ENCODE data around the gene ADAMTSL1.

ADAMTSL1 gene

GRCh38 chr9:18500451-18500850, 26.5 kb downstream of the ADAMTSL1 start:
- DNase-seq: no peak

GRCh38 chr9:18501949-18502348, 28.0 kb downstream of the ADAMTSL1 start:
- no peak for DNase-seq

GRCh38 chr9:18502546-18502945, 28.6 kb downstream of the ADAMTSL1 start:
- no peak for DNase-seq

DNA sequence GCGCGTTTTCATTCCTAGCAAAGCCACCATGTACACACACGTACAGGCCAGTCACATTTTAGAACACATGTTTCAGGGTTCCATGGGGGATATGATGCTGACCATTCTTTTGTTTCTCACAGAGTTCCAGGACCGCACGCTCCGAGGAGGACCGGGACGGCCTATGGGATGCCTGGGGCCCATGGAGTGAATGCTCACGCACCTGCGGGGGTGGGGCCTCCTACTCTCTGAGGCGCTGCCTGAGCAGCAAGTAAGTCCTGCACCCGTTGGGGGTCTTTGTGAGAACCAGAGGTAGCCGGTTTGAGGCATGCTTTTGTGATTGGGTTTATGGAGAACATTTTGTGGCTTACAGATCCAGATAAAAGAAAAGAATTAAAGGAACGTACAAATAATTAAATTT, 30.8 kb downstream of the ADAMTSL1 start:
- no peak for DNase-seq

DNA sequence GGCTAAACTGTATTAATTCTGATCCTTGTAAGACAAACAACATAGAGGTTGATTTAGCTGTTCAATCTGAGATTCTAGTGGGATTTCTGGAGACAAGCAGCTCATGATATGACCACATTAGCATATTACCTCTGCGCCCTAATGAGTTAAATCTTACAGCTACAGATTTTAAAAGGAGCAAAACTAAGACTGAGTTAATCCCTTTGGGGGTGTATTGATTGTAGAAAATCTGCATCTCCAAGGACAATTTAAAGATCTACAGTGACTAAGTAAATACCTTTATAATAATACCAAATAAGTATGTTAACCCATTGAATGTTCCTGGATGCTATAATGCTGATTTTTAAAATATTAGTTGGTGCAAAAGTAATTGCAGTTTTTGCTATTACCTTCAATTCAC, 33.2 kb downstream of the ADAMTSL1 start:
- DNase-seq: no peak

DNA sequence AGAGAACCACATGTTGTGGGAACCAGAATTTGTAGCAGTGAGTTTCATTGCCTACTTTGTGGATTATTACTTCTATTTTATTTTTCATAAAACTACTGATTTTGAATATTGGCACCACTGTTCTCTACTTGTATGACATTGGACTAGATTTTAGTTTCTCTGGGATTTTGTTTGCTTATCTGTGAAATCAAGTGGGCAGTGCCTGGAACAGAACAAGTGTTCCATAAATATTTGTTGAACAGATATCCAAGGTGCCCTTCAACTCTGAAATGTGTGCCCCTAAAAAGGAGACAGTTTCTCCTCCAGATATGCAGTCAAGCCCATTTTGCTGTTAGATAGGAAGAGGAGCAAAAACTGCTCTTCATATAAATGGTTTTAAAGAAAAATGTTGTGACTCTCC, 42.6 kb downstream of the ADAMTSL1 start:
- DNase-seq: no peak

GRCh38 chr9:18516965-18517364, 43.0 kb downstream of the ADAMTSL1 start:
- no peak for DNase-seq

GRCh38 chr9:18520416-18521047, 46.6 kb downstream of the ADAMTSL1 start:
- peak; percentile 2 for DNase-seq

DNA sequence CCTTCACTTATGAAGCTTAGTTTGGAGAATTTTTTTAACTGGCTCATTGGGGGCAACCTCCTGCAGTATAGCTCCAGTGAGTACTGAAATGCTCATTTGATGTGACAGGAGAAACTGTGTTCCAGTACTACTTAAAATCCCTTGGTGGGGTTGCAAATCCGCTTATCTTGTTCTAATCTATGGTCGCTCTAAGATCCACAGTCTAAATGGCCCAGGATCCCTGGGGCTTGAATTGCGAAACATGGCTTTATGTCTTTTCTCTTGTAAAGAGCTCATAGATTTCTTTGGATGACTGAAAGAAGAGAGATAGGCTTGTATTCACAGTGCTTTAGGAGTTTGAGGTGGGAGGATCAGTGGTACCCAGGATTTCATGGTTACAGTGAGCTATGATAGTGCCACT, 52.7 kb downstream of the ADAMTSL1 start:
- no peak for DNase-seq

DNA sequence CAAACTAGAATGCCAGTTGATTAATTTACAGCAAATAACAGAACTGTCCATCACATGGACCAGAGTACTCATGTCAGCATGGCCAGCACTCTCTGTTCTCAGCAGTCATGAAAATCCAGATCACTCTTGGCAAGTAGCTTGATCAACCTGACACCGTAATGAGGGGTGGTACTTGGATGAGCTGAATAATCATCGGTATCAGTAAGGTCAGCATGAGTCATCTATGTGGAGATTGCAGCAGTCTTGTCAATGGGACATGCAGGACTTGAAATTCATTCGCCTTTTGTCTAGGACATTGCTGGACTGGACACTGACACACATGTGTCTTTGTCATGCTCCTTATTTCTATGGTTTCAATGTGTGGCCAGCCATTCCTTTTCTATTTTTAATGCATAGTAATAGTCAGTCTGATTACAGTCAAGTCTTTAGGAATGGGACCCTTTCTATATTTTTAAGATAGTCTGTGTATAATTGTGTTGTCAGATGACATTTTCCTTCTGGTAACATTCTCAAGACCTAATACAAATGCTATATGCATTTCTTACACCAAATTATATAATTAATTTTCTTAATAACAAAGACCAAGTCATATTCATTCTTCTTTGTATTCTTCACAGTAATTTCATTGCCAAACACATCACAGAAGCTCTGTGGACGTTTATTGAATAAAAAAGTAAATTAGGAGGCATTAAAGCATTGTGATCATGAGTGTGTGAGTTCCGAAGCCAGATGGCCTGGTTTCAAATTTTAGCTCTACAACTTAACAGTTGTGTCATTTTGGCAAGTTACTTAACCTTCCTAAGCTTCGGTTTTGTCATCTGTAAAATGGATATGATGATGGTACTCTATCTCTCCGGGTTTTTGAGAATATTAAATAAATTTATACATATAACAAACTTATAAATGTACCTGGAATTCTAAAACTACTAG, 57.4 kb downstream of the ADAMTSL1 start:
- no peak for DNase-seq

DNA sequence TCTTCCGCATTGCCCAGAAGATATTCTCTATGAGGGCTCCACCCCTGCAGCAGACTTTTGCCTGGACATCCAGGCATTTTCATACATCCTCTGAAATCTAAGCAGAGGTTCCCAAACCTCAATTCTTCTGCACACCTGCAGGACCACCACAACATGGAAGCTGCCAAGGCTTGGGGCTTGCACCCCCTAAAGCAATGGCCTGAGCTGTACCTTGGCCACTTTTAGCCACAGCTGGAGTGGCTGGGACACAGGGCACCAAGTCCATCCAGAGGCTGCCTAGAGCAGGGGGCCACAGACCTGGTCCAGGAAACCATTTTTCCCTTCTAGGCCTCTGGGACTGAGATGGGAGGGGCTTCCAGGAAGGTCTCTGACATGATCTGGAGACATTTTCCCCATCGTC, 60.7 kb downstream of the ADAMTSL1 start:
- DNase-seq: no peak

- DNase-seq: no peak
Observed at GRCh38 chr9:18536554-18536953, 62.6 kb downstream of the ADAMTSL1 start.

- DNase-seq: no peak
Observed at GRCh38 chr9:18539203-18539693, 65.3 kb downstream of the ADAMTSL1 start.

DNA sequence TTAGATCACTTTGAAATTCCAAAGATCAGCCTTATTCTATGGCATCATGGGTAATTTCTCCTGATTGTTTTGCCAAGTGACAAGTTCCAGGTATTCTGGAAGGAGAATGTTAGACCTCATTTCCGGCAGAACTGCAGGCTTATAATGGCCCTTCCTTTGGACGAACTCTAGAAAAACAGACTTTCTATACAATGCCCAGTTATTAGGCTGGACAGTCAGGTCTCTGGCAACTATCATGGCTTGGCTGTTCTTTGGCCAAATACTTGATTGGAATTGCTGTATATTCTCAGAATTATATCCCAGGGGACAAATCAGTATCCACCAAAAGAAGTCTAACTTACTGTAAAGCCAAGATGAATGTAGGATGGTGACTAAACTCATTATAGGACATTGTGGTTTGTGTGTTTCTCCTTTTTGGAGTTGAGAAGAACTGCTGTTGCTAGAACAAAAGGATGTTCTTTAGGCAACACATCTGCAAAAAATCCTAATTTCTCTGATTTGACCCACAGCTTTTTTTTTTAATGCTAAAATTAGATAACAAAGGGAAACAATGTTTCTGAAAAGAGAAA, 69.0 kb downstream of the ADAMTSL1 start:
- DNase-seq: no peak

- no peak for DNase-seq
Observed at GRCh38 chr9:18543406-18544192, 69.6 kb downstream of the ADAMTSL1 start.

DNA sequence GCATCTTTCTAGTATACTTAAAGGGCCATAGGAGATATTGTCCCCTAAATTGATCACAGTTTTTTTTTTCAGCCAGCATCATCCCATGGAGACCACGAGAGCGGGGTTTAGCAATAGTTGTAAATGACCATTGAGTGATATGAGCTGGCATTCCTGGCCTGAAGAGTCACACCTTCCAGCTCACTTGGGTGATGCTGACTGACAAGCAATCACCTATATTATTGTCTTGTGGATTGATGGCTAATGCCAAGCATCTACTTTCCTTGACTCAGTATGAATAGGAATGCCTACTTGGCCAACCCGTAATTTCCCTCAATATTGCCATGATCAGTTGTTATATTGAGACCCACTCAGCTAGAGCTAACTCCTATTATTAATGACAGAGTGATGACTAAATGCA, 70.5 kb downstream of the ADAMTSL1 start:
- no peak for DNase-seq

GRCh38 chr9:18545636-18546360, 71.8 kb downstream of the ADAMTSL1 start:
- DNase-seq: no peak

DNA sequence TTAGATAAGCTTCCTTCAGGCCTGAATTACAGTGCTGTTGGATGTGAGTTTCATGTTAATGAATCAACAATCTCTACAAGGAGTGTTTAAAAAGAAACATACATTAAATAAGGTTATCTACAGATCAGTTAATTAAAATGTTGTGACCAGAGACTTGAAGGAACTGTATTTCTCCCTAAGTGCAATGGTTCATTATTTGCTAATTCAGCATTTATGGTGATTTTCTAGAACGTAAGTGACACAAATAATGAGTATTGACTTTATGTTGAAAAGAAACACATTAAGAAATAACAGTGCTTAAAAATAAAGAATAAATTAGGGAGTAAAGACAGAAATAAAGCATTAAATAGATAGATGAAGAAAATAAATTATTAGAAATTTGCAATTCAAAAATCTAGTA, 74.5 kb downstream of the ADAMTSL1 start:
- no peak for DNase-seq

DNA sequence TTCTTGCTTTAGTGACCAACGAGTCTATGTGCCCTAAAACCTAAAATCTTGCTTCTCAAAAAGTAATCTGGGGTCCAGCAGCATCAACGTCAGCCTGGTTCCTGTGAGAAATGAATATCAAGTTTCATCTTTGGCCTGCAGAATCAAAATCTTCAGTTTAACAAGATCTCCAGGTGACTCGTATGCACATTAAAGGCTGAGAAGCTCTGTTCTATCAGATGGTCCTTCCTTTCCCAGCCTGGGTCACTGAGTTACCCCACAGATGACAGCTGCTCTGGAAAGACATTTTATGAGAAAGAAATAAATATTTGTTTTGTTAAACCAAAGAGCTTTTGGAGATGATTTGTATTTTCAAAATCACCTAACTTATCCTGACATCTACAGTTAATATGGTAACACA, 75.8 kb downstream of the ADAMTSL1 start:
- DNase-seq: no peak

DNA sequence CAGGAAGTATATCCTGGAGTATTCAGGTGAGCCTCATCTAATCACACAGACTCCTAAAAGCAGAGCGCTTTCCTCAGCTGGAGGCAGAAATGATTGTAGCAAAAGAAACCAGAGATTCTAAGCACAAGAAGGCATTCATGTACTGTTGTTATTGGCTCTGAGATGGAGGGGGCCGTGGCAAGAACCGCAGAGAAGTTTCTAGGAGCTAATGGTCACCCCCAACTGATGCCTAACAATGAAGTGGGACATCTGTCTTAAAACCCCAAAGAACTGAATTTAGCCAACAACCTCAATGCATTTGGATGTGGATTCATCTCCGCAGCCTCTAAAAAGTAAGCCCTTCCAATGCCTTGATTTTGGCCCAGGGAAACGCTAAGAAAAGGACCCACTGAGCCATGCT, 76.3 kb downstream of the ADAMTSL1 start:
- no peak for DNase-seq

DNA sequence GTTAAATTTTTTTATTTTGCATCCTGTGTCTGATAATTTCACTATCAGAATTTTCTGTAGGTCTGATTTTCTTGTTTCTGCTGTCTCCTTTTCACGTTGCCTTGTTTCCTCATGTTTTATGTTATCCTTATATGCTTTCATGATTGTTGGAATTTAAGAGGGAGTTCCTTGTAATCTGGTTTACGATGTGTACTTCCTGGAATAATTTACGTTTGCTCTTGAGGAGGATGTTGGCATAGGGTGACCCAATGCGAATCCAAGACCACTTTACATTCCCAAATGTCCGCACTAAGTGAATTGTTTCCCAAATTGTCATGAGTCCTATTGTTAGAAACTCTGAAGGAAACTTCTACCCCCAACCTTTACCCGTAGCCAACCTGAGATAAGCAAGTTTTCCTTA, 80.3 kb downstream of the ADAMTSL1 start:
- DNase-seq: no peak

- DNase-seq: no peak
Observed at GRCh38 chr9:18555105-18555883, 81.3 kb downstream of the ADAMTSL1 start.
